ENCODE data around the gene SLC25A44. TPM values are rescaled to one million over a fixed set of nuclear protein-coding genes. Genes with fewer than 3 reads are reported as not detected.

SLC25A44 gene
- total and polyA plus RNA-seq, 8 donors = 14.3 to 29.1 (median 19.1) TPM

DNA sequence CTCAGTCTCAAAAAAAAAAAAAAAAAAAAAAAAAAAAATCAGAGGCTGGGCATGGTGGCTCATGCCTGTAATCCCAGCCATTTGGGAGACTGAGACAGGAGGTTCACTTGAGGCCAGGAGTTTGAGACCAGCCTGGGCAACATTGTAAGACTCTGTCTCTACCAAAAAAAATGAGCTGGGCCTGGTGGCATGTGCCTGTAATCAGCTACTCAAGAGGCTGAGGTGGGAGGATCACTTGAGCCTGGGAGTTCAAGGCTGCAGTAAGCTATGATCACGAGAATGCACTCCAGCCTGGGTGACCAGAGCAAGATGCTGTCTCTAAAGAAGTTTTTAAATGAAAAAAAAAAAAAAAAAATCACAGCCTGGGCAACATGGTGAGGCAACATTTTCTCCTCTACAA is 30.2 kb upstream of the SLC25A44 start:
- ATAC-seq = no peak
- intact Hi-C loops (cut with DNase I) = loop anchor here in 1 of 2 donors (2.0 kb wide), 1 partner anchor 39 kb away; no protein-coding TSS in a partner anchor

DNA sequence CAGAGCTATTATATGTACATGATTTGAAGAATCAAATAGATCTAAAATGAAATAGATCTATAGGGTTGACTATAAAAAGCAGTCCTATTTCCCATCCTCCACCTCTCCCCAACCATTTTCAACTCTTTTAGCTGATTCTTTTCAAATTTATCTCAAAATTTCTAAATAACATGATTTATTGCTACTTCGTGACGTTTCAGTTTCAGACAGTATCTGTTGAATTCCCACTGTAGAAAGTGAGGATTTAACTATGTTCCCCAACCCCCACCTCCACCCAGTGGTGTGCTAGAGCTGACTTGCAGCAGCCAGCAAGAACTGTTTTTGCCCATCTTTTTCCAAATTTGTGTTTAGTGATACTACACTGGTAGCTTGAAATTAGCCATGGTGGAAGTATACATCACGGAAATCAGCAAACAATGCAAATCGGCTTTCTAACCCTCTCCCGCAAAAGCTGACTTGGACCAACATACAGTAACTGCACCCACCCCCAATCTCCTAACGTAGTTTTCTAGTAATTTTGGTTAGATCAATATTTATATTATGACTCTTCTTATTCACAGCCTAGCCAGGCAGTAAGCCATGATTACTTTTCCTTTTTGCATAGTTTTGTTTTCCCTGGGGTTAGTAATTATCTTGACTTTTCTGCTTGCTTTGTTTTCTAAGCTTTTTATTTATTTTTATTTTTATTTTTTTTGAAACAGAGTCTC is 29.6 kb upstream of the SLC25A44 start:
- Histone ChIP-seq H3K9me3 (no peaks in the 10 kb centered on the region), H3K27me3 (no peaks in the 10 kb centered on the region), H3K27ac (peak overlapping the region in 1 of 2 donors; percentile 18), H3K36me3 (peaks cover 0 to 74% of the 10 kb centered on the region in 2 donors), H3K4me3 (no peak overlapping the region), H3K4me1 (peaks cover 11 to 54% of the 10 kb centered on the region in 2 donors)
- intact Hi-C loops (cut with DNase I) = loop anchor here in 1 of 2 donors (2.0 kb wide), 1 partner anchor 39 kb away; no protein-coding TSS in a partner anchor
- DNase-seq = no peak
- no peak for ATAC-seq
- TF ChIP-seq, protein P1, sequence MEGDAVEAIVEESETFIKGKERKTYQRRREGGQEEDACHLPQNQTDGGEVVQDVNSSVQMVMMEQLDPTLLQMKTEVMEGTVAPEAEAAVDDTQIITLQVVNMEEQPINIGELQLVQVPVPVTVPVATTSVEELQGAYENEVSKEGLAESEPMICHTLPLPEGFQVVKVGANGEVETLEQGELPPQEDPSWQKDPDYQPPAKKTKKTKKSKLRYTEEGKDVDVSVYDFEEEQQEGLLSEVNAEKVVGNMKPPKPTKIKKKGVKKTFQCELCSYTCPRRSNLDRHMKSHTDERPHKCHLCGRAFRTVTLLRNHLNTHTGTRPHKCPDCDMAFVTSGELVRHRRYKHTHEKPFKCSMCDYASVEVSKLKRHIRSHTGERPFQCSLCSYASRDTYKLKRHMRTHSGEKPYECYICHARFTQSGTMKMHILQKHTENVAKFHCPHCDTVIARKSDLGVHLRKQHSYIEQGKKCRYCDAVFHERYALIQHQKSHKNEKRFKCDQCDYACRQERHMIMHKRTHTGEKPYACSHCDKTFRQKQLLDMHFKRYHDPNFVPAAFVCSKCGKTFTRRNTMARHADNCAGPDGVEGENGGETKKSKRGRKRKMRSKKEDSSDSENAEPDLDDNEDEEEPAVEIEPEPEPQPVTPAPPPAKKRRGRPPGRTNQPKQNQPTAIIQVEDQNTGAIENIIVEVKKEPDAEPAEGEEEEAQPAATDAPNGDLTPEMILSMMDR (IDR thresholded peaks at IDR 0.05) = no peak

More for the DNA sequence above, 30.2 kb upstream of the SLC25A44 start:
- H3K36me3 ChIP-seq = peaks cover 0 to 76% of the 10 kb centered on the region in 2 donors
- no peaks in the 10 kb centered on the region for H3K9me3 ChIP-seq
- H3K27me3 ChIP-seq = no peaks in the 10 kb centered on the region
- DNase-seq = no peak
- peaks cover 11 to 54% of the 10 kb centered on the region in 2 donors for H3K4me1 ChIP-seq
- TF ChIP-seq, protein P1 (IDR thresholded peaks at IDR 0.05) = no peak
- no peak overlapping the region for H3K4me3 ChIP-seq
- no peak overlapping the region for H3K27ac ChIP-seq

DNA sequence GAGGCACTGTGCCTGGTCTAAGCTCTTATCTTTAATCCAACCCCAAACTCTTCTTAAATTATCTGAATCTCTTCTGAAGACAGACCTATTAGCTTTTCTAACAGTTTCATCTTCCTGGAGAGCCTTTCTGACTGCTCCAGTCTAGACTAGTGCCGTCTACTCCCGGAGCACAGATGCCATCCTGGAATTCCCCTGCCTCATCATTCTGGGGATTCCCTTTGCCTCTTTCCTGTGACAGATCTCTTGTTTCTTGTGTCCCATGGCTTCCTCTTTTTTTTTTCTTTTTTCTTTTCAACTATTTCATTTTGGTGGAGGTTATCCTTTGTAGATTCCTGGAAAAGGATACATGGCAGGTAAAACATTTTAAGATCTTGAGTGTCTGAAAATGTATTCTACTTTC is 28.8 kb upstream of the SLC25A44 start:
- TF ChIP-seq, protein P1 (IDR thresholded peaks at IDR 0.05) = no peak
- Histone ChIP-seq H3K36me3 (peaks cover 0 to 71% of the 10 kb centered on the region in 2 donors), H3K4me1 (peaks cover 11 to 47% of the 10 kb centered on the region in 2 donors), H3K27me3 (no peaks in the 10 kb centered on the region), H3K4me3 (no peak overlapping the region), H3K9me3 (no peaks in the 10 kb centered on the region), H3K27ac (peak overlapping the region in 1 of 2 donors; percentile 18)
- ATAC-seq (no peak), DNase-seq (no peak)
- intact Hi-C loops (cut with DNase I) = loop anchor here in 1 of 2 donors (2.0 kb wide), 1 partner anchor 38 kb away; no protein-coding TSS in a partner anchor

DNA sequence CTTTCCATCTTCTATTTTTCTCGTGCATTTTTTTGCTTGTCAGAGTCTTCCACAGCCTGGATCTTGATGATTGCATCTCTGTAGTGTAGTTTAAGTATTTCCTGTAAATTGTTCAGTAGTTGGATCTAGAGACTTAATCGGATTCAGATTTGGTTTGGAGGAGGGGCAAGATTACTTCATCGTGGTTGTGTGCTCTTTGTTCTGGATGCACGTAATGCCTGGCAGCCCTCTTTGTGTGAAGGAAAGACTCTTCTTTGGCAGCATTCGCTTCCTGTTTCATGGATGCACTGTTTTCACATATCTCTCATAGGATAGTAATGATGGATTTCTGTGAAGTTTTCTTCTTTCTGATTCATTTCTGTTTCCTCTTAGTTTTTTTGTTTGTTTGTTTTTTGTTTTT is 26.4 kb upstream of the SLC25A44 start:
- Histone ChIP-seq H3K27me3 (no peaks in the 10 kb centered on the region), H3K9me3 (no peaks in the 10 kb centered on the region), H3K4me3 (no peak overlapping the region), H3K27ac (no peak overlapping the region), H3K4me1 (peaks cover 5 to 27% of the 10 kb centered on the region in 2 donors), H3K36me3 (peaks cover 0 to 73% of the 10 kb centered on the region in 2 donors)
- intact Hi-C loops (cut with DNase I) = no loop called here
- ATAC-seq = no peak
- TF ChIP-seq, protein P1 (IDR thresholded peaks at IDR 0.05) = no peak
- DNase-seq = no peak

DNA sequence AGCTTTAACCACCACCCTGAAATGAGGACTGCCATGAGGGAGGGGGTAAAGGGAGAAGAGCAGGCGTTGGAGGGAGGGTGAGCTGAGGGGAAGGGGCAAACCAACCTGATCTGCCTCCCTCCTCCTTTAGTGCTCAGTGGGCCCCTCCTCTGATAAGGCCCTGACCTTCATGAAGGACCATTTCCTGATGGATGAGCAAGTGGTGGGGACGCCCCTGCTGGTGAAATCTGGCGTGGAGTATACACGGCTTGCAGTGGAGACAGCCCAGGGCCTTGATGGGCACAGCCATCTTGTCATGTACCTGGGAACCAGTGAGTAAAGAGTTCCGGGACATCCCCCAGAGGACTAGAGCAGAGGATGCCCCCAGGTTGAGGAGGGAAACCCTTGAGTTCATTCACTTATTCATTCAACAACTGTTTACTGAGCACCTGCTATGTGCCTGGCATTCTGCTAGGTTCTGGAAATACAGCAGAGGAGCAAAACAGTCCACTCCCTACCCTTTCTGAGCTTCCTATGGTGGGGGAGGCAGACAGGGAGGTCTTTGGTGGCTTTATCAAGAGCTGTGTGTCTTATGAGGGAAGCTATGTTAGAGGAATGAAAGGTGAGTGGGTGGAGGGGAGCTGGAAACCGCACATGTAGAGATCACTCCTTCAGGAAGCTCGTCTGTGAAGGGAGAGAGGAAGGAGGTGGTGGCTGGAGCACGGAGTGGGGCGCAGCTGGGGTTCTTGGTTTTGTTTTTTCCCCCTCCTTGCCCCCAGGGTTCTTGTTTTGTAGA is 21.0 kb upstream of the SLC25A44 start:
- ATAC-seq (no peak), DNase-seq (peak in 1 of 4 donors; percentile 15)
- Histone ChIP-seq H3K36me3 (peaks cover 0 to 84% of the 10 kb centered on the region in 2 donors), H3K27ac (no peak overlapping the region), H3K9me3 (no peaks in the 10 kb centered on the region), H3K4me1 (no peaks in the 10 kb centered on the region), H3K27me3 (no peaks in the 10 kb centered on the region), H3K4me3 (no peak overlapping the region)
- TF ChIP-seq, protein P1 (IDR thresholded peaks at IDR 0.05) = no peak
- intact Hi-C loops (cut with DNase I) = no loop called here
